Ishikawa (cell line): ENCODE results near the gene ZRANB3.

Source experiments
- CEBPB ChIP-seq: IDR thresholded peaks from 2 replicates; pipeline ENCODE4 v1.6.1; 2012
- CREB1 ChIP-seq: IDR thresholded peaks from 2 replicates; pipeline ENCODE4 v1.6.1; 2012; ENCODE audit warnings: low read depth
- EGR1 ChIP-seq: IDR thresholded peaks from 2 replicates; pipeline ENCODE4 v1.6.1; 2012
- EP300 ChIP-seq: IDR thresholded peaks from 2 replicates; pipeline ENCODE4 v1.6.1; 2012; ENCODE audit warnings: borderline replicate concordance
- NFIC ChIP-seq: IDR thresholded peaks from 2 replicates; pipeline ENCODE4 v1.6.1; 2012
- RAD21 ChIP-seq: IDR thresholded peaks from 2 replicates; pipeline ENCODE4 v1.6.1; 2012; ENCODE audit warnings: low read depth
- TAF1 ChIP-seq: IDR thresholded peaks from 2 replicates; pipeline ENCODE4 v1.6.1; 2012; ENCODE audit warnings: low read depth, mild to moderate bottlenecking
- TCF12 ChIP-seq: IDR thresholded peaks from 2 replicates; pipeline ENCODE4 v1.6.1; 2012; ENCODE audit warnings: low read depth
- TEAD4 ChIP-seq: IDR thresholded peaks from 2 replicates; pipeline ENCODE4 v1.6.1; 2012
- YY1 ChIP-seq: IDR thresholded peaks from 2 replicates; pipeline ENCODE4 v1.6.1; 2012; ENCODE audit warnings: low read depth
- ZBTB7A ChIP-seq: IDR thresholded peaks from 2 replicates; pipeline ENCODE4 v1.6.1; 2012; ENCODE audit warnings: low read depth
- TF ChIP-seq, protein P1 (sequence below): IDR thresholded peaks from 2 replicates; pipeline ENCODE4 v1.6.1; 2012; ENCODE audit warnings: low read depth, mild to moderate bottlenecking
- TF ChIP-seq, protein P2 (sequence below): IDR thresholded peaks from 2 replicates; pipeline ENCODE4 v1.6.1; 2012
- TF ChIP-seq, protein P3 (sequence below): IDR thresholded peaks from 2 replicates; pipeline ENCODE4 v1.6.1; 2012

Gene ZRANB3

GRCh38 chr2:135490376-135490775 lies 40.6 kb downstream of the ZRANB3 start:
- no peak for TF ChIP-seq TAF1
- no peak for TF ChIP-seq EP300

- TF ChIP-seq CREB1 = no peak
Observed at GRCh38 chr2:135485441-135485840, 45.6 kb downstream of the ZRANB3 start.

DNA sequence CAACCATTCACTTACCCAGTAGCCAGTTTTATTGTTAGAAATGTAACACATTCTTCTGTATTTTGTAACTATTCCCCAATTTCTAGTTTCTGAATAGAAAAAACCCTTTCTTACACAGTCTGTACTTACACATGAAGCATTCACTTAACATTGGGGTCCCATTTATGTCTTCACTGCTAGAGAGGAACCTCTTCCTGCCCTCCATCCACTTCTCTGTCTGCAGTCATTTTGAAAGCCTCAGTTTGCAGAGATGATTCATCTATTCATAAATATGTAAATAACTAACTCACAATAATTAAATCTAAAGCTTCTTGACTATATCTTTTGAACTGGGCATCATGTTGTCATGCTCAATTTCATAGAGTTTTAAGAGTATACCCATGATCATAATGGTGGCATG lies 55.9 kb downstream of the ZRANB3 start:
- no peak for TF ChIP-seq RAD21
- no peak for TF ChIP-seq CEBPB
- TF ChIP-seq, protein P1, sequence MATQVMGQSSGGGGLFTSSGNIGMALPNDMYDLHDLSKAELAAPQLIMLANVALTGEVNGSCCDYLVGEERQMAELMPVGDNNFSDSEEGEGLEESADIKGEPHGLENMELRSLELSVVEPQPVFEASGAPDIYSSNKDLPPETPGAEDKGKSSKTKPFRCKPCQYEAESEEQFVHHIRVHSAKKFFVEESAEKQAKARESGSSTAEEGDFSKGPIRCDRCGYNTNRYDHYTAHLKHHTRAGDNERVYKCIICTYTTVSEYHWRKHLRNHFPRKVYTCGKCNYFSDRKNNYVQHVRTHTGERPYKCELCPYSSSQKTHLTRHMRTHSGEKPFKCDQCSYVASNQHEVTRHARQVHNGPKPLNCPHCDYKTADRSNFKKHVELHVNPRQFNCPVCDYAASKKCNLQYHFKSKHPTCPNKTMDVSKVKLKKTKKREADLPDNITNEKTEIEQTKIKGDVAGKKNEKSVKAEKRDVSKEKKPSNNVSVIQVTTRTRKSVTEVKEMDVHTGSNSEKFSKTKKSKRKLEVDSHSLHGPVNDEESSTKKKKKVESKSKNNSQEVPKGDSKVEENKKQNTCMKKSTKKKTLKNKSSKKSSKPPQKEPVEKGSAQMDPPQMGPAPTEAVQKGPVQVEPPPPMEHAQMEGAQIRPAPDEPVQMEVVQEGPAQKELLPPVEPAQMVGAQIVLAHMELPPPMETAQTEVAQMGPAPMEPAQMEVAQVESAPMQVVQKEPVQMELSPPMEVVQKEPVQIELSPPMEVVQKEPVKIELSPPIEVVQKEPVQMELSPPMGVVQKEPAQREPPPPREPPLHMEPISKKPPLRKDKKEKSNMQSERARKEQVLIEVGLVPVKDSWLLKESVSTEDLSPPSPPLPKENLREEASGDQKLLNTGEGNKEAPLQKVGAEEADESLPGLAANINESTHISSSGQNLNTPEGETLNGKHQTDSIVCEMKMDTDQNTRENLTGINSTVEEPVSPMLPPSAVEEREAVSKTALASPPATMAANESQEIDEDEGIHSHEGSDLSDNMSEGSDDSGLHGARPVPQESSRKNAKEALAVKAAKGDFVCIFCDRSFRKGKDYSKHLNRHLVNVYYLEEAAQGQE = no peak
- TF ChIP-seq, protein P2, sequence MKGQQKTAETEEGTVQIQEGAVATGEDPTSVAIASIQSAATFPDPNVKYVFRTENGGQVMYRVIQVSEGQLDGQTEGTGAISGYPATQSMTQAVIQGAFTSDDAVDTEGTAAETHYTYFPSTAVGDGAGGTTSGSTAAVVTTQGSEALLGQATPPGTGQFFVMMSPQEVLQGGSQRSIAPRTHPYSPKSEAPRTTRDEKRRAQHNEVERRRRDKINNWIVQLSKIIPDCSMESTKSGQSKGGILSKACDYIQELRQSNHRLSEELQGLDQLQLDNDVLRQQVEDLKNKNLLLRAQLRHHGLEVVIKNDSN = no peak
- no peak for TF ChIP-seq EP300
- no peak for TF ChIP-seq ZBTB7A
- TF ChIP-seq, protein P3, sequence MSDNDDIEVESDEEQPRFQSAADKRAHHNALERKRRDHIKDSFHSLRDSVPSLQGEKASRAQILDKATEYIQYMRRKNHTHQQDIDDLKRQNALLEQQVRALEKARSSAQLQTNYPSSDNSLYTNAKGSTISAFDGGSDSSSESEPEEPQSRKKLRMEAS = no peak
- TF ChIP-seq EGR1 = no peak
- no peak for TF ChIP-seq CREB1
- TF ChIP-seq TAF1 = no peak
- no peak for TF ChIP-seq TCF12
- no peak for TF ChIP-seq YY1
- TF ChIP-seq TEAD4 = no peak
- no peak for TF ChIP-seq NFIC

DNA sequence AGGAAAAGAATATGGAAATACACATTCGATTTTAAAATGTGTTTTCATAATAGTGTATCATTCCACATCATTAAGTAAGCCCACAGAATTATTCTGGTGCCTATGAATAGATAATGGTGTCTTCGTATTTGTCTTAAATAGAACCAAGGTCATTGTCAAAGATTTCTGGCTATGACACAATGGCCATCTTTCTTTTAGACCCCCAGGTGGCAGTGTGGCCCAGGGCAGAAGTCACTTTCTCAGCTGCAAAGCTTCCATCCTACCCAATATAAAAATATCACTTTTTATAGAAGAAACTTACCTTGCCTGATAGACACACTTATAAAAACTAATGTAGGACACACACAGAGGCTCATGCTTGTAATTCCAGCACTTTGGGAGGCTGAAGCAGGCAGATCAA lies 57.5 kb downstream of the ZRANB3 start:
- TF ChIP-seq RAD21 (peak; percentile 51), TAF1 (no peak)

- TF ChIP-seq TAF1 (no peak), YY1 (no peak), RAD21 (no peak), EP300 (no peak), EGR1 (no peak), NFIC (no peak), TEAD4 (no peak), TCF12 (no peak), CREB1 (no peak)
- TF ChIP-seq, protein P1 = no peak
- TF ChIP-seq, protein P3 = no peak
Observed at GRCh38 chr2:135471106-135471505, 59.9 kb downstream of the ZRANB3 start.

- TF ChIP-seq, protein P3 = no peak
- TF ChIP-seq, protein P1 = no peak
- TF ChIP-seq EGR1 (no peak), NFIC (no peak), CEBPB (no peak), CREB1 (no peak), EP300 (no peak)
Observed at GRCh38 chr2:135457279-135457678, 73.7 kb downstream of the ZRANB3 start.
